A549 treated with Mapracorat at 1 μM for 4 hours (cell line): ENCODE data around the gene LINC00305. TPM values are rescaled to one million over a fixed set of nuclear protein-coding genes. Genes with fewer than 3 reads are reported as not detected.

Experiments
- total RNA-seq: library from RNA; stranded (reverse); fragments of 200-300 nt; extraction: Qiagen RNA extraction; gene quantifications from 5 replicates; pipeline ENCODE4 v1.2.3, GENCODE V29; 2022

LINC00305 gene
- total RNA-seq: not detected in 5 replicates

GRCh38 chr18:64148988-64149387, at the start of gene LINC00305:
Gene LINC00305, minus strand, starts transcription at chr18:64149088.

Other genes starting within 250 kb of the LINC00305 start
- not detected in 5 replicates for gene SERPINB10, start 241.1 kb downstream of the LINC00305 start, total RNA-seq
- 0.06 to 0.60 TPM (median 0.30 TPM) in 4 of 5 replicates, not detected in the other for gene HMSD, start 199.8 kb downstream of the LINC00305 start, total RNA-seq
- 8.2 to 13.2 TPM (median 10.5 TPM) in 5 replicates for gene SERPINB8, start 179.0 kb downstream of the LINC00305 start, total RNA-seq